ENCODE results near the gene IFI6.

IFI6 gene

DNA sequence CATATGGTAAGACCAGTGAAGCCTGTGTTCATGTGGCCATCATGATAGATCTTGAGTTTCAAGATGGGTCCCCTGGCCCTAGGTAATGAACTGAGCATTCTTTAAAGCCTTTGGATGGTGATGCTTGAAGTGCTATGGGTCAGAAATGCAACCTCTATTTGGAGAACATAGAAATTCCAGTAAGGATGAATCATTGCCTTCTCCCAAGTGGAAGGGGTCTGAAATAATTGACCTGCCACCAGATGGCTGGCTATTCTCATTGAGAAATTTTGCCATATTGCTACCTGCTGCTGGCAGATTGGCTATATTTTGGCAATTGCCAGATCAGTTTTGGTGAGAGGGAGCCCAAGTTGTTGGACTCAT lies 739 bp upstream of the IFI6 start:
- DNase-seq (ENCODE audit: low spot score) = peak; percentile 49

DNA sequence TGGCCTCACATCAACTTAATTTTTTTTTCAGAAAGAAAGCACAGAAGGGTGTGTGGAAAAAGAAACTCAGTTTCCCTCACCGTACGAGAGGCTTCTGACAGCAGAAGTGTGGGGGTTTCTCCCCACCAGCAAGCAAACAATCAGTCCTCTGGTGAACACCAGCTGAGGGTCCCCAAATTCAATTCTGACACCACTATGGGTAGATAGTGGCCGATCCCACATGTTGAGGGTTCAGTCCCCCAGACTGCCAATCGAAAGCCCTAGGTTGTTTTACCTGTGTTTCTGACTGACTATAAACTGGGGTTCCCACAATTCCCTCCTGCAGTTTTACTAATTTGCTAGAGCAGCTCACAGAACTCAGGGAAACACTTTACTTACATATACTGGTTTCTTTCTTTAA lies 2.1 kb downstream of the IFI6 start:
- no peak for DNase-seq (ENCODE audit: low spot score)

DNA sequence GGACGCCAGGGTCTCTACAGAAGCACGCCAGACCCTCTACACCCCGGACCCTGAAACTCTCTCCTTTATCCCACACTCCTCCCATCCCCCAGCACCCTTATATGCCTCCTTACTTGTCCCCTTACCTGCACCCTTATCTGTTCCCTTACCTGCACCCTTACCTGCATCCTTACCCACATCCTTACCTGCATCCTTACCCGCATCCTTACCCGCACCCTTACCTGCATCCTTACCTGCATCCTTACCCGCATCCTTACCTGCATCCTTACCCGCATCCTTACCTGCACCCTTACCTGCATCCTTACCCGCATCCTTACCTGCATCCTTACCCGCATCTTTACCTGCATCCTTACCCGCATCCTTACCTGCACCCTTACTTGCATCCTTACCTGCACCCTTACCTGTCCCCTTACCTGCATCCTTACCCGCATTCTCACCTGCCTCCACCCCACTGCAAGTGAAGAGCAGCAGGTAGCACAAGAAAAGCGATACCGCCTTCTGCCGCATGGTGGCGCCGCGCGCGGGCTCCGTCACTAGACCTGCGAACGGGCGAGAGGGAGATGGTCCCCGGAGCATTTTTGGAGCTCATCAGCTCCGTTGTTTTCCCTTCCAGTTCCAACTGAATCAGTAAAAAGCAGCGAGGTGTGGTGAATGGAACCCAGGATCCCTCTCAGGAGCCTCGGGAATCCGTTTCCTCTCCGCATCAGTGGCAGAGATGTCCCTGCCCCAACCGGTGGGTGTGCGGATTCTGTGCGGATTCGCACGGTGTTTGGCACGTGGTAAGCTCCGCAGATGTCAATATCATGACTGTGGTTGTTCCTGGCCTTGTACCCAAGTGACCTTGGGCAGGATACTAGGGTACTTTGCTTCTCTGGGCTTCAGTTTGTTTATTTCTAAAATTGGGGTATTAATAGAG lies 2.9 kb downstream of the IFI6 start:
- peak; percentile 64 for DNase-seq (ENCODE audit: low spot score)

DNA sequence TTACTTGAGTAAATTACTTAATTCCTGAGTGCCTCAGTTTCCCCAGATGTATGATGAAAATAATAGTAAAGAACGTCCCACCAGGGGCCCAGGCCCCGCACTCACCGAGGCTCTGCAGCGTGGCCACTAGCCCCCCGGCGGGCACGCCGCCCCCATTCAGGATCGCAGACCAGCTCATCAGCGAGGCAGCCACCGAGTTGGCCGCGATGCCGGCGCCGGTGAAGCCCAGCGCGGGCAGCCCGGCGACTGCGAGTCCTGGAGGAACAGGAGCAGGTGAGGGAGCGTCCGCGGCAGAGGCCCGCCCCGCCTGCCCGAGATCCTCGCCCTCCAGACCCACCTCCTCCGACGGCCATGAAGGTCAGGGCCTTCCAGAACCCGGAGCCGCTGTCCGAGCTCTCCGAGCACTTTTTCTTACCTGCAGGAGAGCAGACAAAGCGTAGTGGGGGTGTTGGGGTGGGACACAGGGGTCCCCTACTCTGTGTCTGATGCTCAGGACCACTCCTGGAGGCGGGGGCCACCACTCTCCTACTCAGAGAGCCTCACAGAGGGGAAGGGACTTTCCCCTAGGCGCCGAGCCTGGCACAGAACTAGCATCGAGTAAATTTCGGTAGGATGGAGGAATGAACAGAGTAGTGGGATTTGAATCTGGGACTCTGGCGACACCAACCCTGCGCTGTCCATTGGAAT lies 3.7 kb downstream of the IFI6 start:
- no peak for DNase-seq (ENCODE audit: low spot score)

DNA sequence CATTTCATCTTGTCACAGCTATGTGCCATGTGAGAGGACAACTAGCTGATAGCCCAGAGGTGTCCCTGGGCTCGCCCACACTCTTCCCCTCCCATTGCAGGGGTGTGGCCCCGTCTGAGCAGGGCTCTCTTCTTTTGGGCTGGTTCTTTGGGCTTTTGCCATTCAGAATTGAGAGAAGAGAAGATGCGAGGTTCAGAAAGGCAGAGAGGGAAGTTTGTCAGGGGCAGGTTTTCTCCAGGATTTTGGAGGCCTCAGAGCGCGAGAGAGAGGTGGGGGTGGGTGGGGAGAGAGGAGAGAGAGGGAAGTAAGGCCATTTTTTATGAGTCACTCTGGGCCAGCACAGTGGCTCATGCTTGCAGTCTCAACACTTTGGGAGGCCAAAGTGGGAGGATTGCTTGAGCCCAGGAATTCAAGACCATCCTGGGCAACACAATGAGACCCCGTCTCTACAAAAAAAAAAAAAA lies 5.2 kb downstream of the IFI6 start:
- no peak for DNase-seq (ENCODE audit: low spot score)

DNA sequence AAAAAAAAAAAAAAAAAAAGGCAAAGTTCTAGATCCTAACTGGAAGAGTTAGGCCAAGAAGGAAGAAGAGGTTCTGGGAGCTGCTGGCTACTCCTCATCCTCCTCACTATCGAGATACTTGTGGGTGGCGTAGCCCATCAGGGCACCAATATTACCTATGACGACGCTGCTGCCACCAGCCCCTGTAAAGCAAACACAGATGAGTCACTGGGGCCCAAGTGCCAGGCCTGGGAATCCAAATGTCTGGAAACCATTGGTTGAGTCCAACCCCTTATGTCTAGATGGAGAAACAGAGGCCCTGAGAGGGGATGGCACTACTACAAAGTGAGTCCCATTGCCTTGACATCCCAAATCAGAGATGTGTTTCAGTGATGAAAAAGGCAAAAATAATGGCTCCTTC lies 5.7 kb downstream of the IFI6 start:
- DNase-seq (ENCODE audit: low spot score) = no peak

DNA sequence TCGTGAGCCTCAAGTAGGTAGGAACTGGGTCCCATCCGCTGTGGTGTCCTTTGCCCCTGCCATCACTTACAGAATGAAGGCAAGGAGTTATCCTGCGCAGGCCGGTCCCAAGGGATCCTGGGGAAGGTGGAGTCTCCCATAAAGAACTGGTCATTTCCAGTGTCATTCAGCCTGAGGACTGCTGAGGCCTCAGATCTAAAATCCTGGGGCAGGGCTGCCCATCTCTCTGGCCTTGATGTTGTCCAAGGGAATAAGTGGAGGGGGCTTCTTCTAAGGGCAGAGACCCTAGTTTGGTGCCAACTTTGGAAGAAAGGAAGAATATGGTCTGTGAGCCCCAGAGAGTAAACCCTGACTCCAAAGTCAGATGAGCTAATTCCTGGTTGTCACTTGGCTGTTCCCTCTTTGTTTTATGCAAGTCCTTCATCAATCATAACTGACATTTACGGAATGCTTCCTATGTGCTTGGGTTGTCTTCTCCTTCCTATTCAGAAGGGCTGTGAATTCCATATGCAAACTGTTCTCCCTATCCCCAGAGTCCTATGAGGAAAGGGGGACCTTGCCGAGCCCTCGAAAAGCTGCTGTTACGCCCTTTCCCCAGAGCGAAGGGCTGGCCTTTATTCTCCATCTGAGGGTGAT lies 6.9 kb downstream of the IFI6 start:
- DNase-seq (ENCODE audit: low spot score) = no peak

DNA sequence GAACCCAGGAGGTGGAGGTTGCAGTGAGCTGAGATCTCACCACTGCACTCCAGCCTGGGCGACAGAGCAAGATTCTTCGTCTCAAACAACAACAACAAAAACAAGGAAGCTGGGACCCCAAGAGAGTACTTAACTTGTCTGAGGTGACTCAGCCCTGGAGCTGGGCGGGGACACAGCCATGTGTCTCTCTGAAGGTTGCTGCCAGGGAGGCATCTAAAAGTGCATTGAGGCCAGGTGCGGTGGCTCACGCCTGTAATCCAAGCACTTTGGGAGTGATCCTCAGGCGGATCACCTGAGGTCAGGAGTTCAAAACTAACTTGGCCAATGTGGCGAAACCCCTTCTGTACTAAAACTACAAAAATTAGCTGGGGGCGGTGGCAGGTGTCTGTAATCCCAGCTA lies 7.7 kb downstream of the IFI6 start:
- no peak for DNase-seq (ENCODE audit: low spot score)

DNA sequence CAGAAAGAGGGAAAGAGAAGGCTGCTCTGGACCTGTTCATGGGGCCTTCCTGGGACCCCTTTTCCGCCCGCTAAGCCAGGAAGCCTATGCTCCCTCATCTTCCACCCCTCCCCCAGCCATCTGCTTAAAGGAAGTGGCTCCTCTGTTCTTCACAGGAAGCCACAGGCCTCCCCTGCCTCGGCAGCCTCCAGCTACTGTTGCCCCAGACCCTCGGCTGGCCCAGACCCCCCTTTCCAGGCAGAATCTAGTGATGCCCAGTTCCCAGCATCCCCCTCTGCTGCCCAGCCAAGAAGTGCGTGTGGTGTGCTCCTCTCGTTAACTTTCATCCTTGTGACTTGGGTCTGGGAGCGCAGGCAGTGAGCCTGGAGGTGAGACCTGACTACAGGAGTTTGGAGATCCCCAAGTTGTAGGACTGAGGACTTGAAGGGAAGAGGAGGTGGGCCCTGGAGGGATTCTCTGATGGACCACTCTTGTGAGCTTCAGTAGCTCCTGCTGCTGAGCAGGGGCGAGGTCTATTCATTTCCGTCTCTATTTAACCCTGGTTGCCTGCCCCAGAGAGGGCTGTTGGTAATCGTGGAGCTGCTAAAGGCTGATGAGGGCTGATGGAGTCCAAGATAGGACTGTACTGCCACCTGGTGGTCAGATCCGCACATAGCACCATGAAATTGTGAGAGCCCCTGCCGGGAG lies 9.1 kb downstream of the IFI6 start:
- DNase-seq (ENCODE audit: low spot score) = peak; percentile 76

DNA sequence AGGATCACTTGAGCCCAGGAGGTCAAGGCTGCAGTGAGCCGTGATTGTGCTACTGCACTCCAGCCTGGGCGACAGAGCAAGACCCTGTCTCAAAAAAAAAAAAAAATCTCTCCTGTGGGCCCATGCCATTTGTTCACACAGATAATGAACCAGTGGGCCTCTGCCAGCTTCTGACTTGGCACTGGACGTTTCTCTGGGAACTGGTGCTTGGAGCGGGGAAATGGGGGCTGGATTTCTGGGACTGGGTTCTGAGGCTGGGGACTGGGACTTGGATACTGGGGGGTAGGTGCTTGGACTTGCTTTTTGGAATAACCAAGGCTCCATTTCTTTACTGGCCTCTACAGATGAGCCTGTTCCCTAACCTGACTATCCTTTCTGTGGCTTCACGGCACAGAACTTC lies 9.7 kb downstream of the IFI6 start:
- DNase-seq (ENCODE audit: low spot score) = no peak

DNA sequence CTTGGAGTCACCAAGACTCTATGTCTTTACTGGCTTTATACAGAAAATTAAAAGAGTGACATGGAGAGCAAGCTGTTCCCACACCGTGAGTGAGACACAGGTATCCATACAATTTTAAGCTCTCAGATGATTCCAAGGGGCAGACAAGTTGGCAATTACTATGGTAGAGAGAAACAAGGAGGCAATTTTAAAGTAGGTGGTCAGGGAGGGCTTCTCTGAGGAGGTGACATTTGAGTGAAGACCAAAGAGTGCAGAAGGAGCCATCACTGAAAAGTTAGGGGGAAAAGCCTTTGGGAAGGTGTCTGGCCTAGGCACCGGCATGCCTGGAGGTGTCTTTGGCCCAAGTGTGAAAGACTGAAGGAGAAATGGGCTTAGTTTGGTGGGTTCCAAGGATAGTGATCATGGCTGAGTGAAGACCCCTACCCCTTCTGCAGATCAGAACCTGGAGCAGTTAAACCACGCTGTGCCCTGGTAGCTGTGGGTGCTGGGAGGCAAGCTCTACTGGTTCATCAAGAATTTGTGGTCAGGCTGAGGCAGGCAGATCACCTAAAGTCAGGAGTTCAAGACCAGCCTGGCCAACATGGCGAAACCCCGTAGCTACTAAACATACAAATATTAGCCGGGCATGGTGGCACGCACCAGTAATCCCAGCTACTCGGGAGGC lies 10.4 kb downstream of the IFI6 start:
- DNase-seq (ENCODE audit: low spot score) = no peak

DNA sequence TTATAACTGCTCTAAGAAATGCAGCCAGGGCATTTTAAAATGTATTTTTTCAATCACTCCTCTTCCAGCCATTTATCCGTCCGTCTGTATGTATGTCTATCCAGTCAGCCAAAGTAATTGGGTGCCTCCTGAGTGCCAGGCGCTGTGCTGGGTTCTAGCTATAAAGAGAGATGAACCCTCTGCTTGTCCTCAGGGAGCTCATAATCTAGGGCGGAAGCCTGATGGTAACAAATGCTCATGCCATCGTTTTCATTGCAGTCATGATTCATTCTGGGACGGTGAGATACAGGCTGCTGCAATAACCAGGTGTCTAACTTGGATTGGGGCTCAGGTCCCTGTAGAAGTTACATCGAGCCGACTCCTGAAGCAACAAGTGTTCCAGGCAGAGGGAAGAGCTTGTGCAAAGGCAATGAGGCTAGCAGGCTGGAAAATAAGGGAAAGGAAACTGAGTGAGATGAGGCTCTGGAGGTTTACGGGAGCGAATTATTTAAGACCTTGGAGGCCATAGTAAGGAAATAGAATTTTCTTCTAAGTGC lies 11.6 kb downstream of the IFI6 start:
- DNase-seq (ENCODE audit: low spot score) = no peak

DNA sequence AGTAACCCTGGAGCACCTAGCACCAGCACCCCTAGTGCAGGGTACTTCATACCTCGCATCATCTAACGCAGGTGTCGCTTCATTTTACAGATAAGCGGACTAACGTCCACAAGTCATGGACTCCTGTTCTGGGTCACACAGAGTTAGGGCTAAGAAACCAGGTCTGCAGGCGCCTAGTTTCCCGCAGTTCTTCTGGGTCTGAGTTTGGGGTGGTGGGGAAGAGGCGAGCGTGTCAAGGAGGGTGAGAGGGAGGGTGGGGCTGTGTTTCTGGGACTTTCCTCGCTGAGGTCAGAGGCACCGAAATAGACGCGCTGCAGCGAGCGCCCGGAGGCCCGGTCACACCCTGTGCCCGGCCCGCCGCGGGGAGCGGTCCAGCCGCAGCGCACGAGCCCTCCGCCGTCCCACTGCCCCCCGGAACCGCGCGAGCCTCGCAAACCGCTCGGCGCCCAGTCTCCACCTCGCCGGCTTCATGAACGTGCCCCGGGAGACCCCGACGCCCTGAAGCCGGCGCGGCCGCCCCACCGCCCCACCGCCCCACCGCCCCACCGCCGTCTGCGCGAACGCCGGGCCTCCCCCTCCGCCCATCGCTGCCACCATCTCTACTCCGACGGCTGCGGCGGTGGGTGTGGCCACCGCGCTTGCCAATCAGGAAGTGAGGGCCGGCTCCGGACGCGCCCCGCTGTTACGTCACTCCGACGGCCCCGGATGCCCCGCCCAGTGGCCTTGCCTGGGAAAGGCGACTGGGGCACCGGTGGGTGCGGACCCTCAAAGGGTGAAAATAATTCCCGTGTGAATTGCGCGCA lies 12.3 kb downstream of the IFI6 start:
- DNase-seq (ENCODE audit: low spot score) = peak; percentile 88

DNA sequence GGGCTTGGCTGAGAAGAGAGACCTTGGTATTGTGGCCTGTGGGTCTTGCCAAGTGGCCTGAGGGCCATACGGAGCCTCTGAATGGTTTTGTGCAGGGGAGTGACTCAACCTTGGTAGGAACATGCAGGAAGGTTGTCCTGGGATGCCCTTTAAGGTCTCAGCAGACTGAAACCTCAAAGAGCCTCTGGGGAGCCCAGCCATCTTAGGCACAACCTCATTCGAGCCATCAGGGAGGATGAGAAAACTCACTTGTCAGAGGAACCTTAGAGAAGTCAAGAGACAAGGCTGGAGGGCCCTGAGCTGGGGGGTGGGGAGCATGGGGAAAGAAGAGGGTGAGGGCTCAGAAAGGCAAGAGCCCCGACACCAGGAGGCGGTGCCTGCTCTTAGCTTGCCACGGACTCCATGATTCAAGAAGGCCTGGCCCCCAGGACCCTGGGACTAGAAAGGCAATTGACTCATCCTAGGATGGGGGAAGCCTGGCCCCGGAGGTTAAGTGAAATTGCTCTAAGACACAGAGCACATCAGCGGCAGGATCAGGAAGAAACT lies 13.0 kb downstream of the IFI6 start:
- peak; percentile 90 for DNase-seq (ENCODE audit: low spot score)

DNA sequence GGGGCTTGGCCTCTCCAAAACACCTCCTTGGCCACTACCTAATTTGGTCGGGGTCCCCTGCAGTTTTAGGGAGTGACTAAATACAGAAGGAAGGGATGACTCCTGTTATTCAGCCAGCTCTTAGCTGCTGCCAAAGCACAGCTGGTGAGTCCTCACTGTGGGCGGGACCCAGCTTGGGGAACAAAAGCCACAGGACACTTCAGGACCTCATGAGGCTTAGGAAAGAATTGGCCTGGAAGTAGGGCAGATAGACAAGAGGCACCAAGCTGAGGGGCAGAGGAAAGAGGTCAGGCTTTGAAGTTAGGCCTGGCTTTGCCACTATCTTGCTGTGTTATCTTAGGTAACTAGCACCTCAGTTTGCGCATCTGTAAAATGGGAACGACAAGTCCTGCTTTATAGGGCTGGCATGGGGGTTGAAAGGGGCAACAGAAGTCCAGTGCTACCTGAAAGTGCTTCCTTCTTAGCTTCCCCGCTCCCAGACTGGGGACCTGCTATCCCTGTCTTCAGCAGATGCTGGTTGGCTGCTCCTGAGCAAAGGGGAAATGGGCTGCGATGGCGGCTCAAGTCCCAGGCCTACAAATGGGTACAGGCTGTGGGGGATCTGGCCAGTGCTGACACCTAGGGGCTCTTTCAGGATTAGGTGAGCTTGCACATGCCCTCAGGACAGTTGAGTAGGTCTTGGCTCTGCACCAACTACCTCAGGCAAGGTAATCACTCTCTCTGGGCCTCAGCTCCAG lies 15.7 kb downstream of the IFI6 start:
- DNase-seq (ENCODE audit: low spot score) = peak; percentile 88

DNA sequence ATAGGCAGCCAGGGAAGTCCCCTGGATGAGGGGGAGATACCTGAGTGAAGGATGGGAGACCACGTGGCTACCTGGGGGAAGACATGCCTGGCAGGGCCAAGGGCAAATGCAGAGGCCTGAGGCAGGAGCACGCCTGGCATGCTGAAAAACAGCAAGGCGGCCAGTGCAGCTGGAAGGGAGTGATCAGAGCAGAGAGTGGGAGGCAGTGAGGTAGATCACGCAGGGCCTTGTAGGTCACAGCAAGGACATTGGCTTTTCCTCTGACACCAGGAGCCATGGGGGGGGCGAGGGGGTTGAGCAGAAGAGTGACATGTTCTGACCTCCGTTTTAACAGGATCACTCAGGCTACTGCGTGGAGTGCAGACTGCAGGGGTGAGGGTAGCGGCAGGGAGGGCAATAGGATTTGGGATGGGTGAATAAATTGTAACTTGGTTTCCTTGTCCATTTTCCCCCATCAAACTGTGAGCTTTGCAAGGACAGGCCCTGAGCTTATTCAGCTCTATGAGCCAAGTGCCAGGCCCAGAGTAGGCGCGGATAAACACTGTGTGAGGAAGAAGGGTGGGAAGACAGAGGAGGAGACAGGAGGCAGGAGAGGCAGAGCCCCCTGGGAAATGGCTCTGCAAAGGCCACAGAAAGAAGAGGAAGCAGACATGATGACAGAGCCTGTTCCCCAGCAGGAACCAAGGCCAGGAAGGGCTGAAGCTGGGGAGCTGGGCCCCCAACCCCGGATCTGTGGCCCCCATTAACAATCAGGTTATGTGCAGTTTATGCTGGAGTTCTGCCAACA lies 16.6 kb downstream of the IFI6 start:
- no peak for DNase-seq (ENCODE audit: low spot score)

DNA sequence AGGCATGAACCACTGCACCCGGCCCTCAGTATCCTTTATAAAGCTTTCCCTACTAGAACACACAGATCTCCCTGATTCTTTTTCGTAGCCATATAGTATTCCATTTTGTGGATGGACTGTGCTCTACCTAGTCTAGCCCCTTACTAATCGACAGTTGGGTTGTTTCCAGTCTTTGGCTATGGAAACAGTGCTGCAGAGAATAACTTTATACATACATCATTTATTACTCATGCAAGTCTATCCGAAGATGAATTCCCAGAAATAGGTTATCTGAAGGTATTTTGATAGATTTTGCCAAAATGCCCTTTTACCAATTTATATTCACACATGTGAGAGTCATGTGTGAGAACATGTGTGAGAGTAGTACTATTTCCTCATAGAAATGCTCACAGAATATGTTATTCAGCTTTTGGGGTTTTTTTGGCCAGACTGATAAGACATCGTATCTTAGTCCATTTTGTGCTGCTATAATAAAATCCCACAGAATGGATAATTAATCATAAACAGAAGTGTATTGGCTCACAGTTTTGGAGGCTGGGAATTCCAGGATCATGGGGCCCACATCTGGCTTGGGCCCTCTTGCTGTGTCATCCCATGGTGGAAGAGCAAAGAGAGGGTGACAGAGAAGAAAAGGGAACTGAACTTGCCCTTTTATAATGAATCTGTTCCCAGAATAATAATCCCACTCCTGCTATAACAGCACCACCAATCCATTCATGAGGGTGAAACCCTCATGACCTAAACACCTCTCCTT lies 19.7 kb downstream of the IFI6 start:
- DNase-seq (ENCODE audit: low spot score) = no peak

DNA sequence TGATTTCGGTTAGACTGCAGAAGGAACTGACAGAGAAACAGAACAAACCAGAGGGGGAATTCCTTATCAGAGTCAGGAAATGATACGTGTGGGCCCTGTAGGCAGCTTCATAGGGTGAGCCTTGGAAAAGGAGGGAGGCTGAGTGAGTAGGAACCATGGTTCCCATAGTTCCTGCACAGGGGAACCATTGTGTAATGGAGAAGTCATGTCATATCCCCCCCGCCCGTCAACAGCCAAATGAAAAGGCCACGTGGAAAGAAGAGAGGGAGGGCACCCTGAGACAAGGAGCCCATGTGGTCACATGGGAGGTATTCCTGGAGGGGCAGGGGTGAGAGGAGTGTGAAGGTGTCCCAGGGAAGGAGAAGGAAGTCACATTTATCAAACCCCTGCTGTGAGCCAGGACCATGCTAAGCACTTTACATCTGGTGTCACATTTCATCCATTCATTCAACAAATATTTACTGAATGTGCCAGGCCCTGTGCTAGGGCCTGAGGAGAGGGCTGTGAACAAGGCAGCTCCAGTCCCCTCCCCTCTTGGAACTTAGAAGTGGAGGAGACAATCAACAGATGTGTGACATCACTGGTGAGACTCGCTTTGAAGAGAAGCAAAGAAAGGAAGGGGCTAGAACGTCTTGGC lies 21.3 kb downstream of the IFI6 start:
- DNase-seq (ENCODE audit: low spot score) = peak; percentile 56
